Mucosa of gallbladder (tissue), 1 donor: ENCODE results near the gene CXCR3. TPM values are rescaled to one million over a fixed set of nuclear protein-coding genes. Genes with fewer than 3 reads are reported as not detected.

Experiments used
- total RNA-seq: library from RNA; stranded (reverse); gene quantifications from one replicate; pipeline ENCODE4 v1.2.1, GENCODE V29; 2021
- donor health status: DM: no; HTN: no; CAD: no.

The CXCR3 gene
- total RNA-seq, 1 donor from 2014 or later: 1.5 TPM

Other genes starting within 250 kb of the CXCR3 start
- 139 TPM for gene OGT, start 85.4 kb downstream of the CXCR3 start, total RNA-seq
- 2.0 TPM for gene GCNA, start 40.1 kb downstream of the CXCR3 start, total RNA-seq
- gene CXorf49, start 99.8 kb upstream of the CXCR3 start, total RNA-seq: not detected
- not detected for gene CXorf49B, start 144.8 kb upstream of the CXCR3 start, total RNA-seq